ENCODE results near the gene WIZ. TPM values are rescaled to one million over a fixed set of nuclear protein-coding genes. Genes with fewer than 3 reads are reported as not detected.
A peak's percentile ranks its signal among the peaks of the same experiment; 100 is the strongest.

Gene WIZ
- total and polyA plus RNA-seq, 10 of the 15 experiments (the other 5 are each of a cell fraction or from before 2014, with no cell fraction given): 0.10 to 26.7 (median 2.7) TPM

- no peak overlapping the region for H2AFZ ChIP-seq (ENCODE audit: control insufficient read depth, low read depth, low read length)
- RAD21 ChIA-PET (ENCODE audit: unreplicated experiment): interaction anchor here (0.7 to 2.6 kb wide), 4 partner anchors 13 to 138 kb away, joined by 3 to 31 read pairs (median 4); partner anchors contain the start of gene AKAP8
- intact Hi-C loops (cut with micrococcal nuclease; ENCODE audit: unreplicated experiment) (loop anchor here (2.0 to 10.0 kb wide), 3 partner anchors 15 to 241 kb away; partner anchors contain the start of gene RASAL3), in situ Hi-C loops (cut with MboI) (no loop called here)
- CTCF ChIA-PET: interaction anchor here (1.0 to 6.1 kb wide), 6 partner anchors 46 to 241 kb away, joined by 3 to 85 read pairs (median 9); no protein-coding TSS in a partner anchor
- POLR2A ChIA-PET: interaction anchor here (1.1 to 2.7 kb wide), 2 partner anchors 11 to 38 kb away, joined by 4 to 19 read pairs; partner anchors contain the start of gene AKAP8
- H3K27me3 ChIP-seq (replicated peaks in 1 of 2; ENCODE audit: control insufficient read depth in 2 of 2, insufficient read depth in 2 of 2, low read length in 1 of 2): no peaks in the 10 kb centered on the region
- FAIRE-seq (no peak), ATAC-seq (no peak), DNase-seq (ENCODE audit: low read depth, low spot score) (no peak)
- BruUV-seq (replicated peaks): TSS peak; percentile 59
- H3K4me2 ChIP-seq (ENCODE audit: control insufficient read depth, insufficient read depth): peak overlapping the region; percentile 97
- peaks cover 4 to 12% of the 10 kb centered on the region in 2 experiments for H3K36me3 ChIP-seq (ENCODE audit: control insufficient read depth in 2 of 2, insufficient read depth in 2 of 2, low read length in 1 of 2)
- TF ChIP-seq LARP7 (IDR thresholded peaks at IDR 0.05) (no peak), POLR2A (IDR thresholded peaks at IDR 0.05; ENCODE audit: low read depth, low read length) (peak; percentile 23; the same call in 1 of the 2 replicates), MAX (IDR thresholded peaks at IDR 0.05; ENCODE audit: low read depth, low read length) (no peak), SMAD5 (IDR thresholded peaks at IDR 0.05; ENCODE audit: low read depth) (no peak), EZH2 (IDR thresholded peaks at IDR 0.05; ENCODE audit: borderline replicate concordance, control insufficient read depth, low read depth, low read length) (no peak)
- H3K9ac ChIP-seq (ENCODE audit: control insufficient read depth, insufficient read depth, low read length): peak overlapping the region; percentile 97
- H4K20me1 ChIP-seq (ENCODE audit: control insufficient read depth, insufficient read depth): 0 out of 2 replicates have a peak, but pooled peaks cover 3% of the 10 kb centered on the region
- H3K79me2 ChIP-seq (ENCODE audit: control insufficient read depth, insufficient read depth, low read length): peaks cover 52% of the 10 kb centered on the region
- H3K4me1 ChIP-seq (ENCODE audit: control insufficient read depth, insufficient read depth, low read length): peaks cover 8% of the 10 kb centered on the region
- peak overlapping the region; percentile 88 for H3K27ac ChIP-seq (ENCODE audit: control insufficient read depth, insufficient read depth)
- 6% methylated on average over 9 of the region's 9 CpGs for WGBS (ENCODE audit: insufficient coverage, insufficient replicate concordance, low lambda C conversion rate, missing lambda C conversion rate)
- peak overlapping the region; percentile 98 for H3K4me3 ChIP-seq
- no peaks in the 10 kb centered on the region for H3K9me3 ChIP-seq (replicated peaks; ENCODE audit: control insufficient read depth, insufficient read depth, low read length)
- SMC1A ChIA-PET (ENCODE audit: uncharacterized antibody, unreplicated experiment): interaction anchor here (1.4 to 4.4 kb wide), 3 partner anchors 39 to 126 kb away, joined by 3 to 34 read pairs (median 26); partner anchors contain the start of genes AKAP8 and RASAL3
These were observed 32.1 kb downstream of the WIZ start for GRCh38 chr19:15417699-15418098.

GRCh38 chr19:15412832-15413231, 36.9 kb downstream of the WIZ start:
- Histone ChIP-seq H2AFZ (ENCODE audit: control insufficient read depth, low read depth, low read length) (no peak overlapping the region), H3K27ac (ENCODE audit: control insufficient read depth, insufficient read depth) (no peak overlapping the region), H4K20me1 (ENCODE audit: control insufficient read depth, insufficient read depth) (0 out of 2 replicates have a peak, but pooled peaks cover 3% of the 10 kb centered on the region), H3K36me3 (ENCODE audit: control insufficient read depth in 2 of 2, insufficient read depth in 2 of 2, low read length in 1 of 2) (peaks cover 4 to 22% of the 10 kb centered on the region in 2 experiments), H3K4me1 (ENCODE audit: control insufficient read depth, insufficient read depth, low read length) (peaks cover 8% of the 10 kb centered on the region), H3K9me3 (replicated peaks; ENCODE audit: control insufficient read depth, insufficient read depth, low read length) (no peaks in the 10 kb centered on the region), H3K27me3 (replicated peaks in 1 of 2; ENCODE audit: control insufficient read depth in 2 of 2, insufficient read depth in 2 of 2, low read length in 1 of 2) (no peaks in the 10 kb centered on the region), H3K9ac (ENCODE audit: control insufficient read depth, insufficient read depth, low read length) (peak overlapping the region; percentile 27; the same call in 1 of the 2 replicates), H3K4me3 (peak overlapping the region; percentile 10; the same call in 1 of the 2 replicates), H3K4me2 (ENCODE audit: control insufficient read depth, insufficient read depth) (no peak overlapping the region), H3K79me2 (ENCODE audit: control insufficient read depth, insufficient read depth, low read length) (peaks cover 51% of the 10 kb centered on the region)
- no peak for DNase-seq (ENCODE audit: low read depth, low spot score)
- no peak for ATAC-seq
- ChIA-PET CTCF (interaction anchor here (0.5 to 0.6 kb wide), 2 partner anchors 52 to 114 kb away, joined by 3 read pairs; no protein-coding TSS in a partner anchor), POLR2A (interaction anchor here (1.3 kb wide), 1 partner anchor 34 kb away, joined by 5 read pairs; the partner anchor contains the start of gene AKAP8), SMC1A (ENCODE audit: uncharacterized antibody, unreplicated experiment) (interaction anchor here (1.6 kb wide), 1 partner anchor 133 kb away, joined by 3 read pairs; no protein-coding TSS in a partner anchor), RAD21 (ENCODE audit: unreplicated experiment) (no interaction called here)
- WGBS (ENCODE audit: insufficient coverage, insufficient replicate concordance, low lambda C conversion rate, missing lambda C conversion rate): 80% methylated on average over 4 of the region's 4 CpGs
- FAIRE-seq: no peak
- intact Hi-C loops (cut with micrococcal nuclease; ENCODE audit: unreplicated experiment) (loop anchor here (10.0 kb wide), 1 partner anchor 52 kb away; the partner anchor contains the start of gene RASAL3), in situ Hi-C loops (cut with MboI) (no loop called here)
- TF ChIP-seq BACH1 (IDR thresholded peaks at IDR 0.05; ENCODE audit: borderline replicate concordance) (no peak), IRF3 (IDR thresholded peaks at IDR 0.05) (no peak), POLR2A (IDR thresholded peaks at IDR 0.05; ENCODE audit: low read depth, low read length) (no peak), NRF1 (conservative IDR thresholded peaks at IDR 0.05; ENCODE audit: low read depth, low read length) (no peak), SP1 (IDR thresholded peaks at IDR 0.05; ENCODE audit: low read depth, low read length) (no peak), MTA2 (IDR thresholded peaks at IDR 0.05; ENCODE audit: low read depth) (no peak), SMARCA5 (IDR thresholded peaks at IDR 0.05) (no peak), ZBED1 (IDR thresholded peaks at IDR 0.05; ENCODE audit: borderline replicate concordance) (no peak), CBX3 (IDR thresholded peaks at IDR 0.05; ENCODE audit: borderline replicate concordance, low read depth) (no peak)
- BruUV-seq (replicated peaks): no TSS peak
